Liver (tissue), 2 donors: Measurements from ENCODE around the gene GPC3.

Experiments
- YY1 ChIP-seq: IDR thresholded peaks from 2 replicates; pipeline ENCODE4 v1.6.1; 2016; ENCODE audit warnings: antibody characterized with exemption, mild to moderate bottlenecking
- TF ChIP-seq, protein P1 (sequence below): fragments of 150-350 bp; IDR thresholded peaks from 2 replicates; pipeline ENCODE4 v1.5.1; 2017; ENCODE audit warnings: improper control_type of control experiment, low read depth, low read length; ENCODE audit not compliant: missing input control
- donor health status: healthy.

DNA sequence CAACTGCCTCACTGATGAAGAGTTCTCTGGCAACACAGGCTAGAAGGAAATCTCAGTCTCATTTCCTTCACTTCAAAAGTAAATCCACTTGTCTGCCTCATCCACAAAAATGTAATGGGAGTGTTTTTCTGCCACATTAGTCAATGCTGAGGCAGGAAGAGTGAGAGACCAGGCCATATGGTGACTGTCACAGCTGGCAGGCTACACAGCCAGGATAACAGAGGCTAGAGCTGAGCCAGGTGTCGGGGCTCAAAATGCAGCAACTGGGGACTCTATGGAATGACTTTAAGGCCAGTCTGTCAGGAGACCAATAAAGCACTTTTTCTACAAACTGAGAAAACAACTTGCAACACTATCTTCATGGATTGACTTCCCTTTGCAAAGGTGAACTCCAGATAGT, 204.2 kb downstream of the GPC3 start:
- TF ChIP-seq, protein P1, sequence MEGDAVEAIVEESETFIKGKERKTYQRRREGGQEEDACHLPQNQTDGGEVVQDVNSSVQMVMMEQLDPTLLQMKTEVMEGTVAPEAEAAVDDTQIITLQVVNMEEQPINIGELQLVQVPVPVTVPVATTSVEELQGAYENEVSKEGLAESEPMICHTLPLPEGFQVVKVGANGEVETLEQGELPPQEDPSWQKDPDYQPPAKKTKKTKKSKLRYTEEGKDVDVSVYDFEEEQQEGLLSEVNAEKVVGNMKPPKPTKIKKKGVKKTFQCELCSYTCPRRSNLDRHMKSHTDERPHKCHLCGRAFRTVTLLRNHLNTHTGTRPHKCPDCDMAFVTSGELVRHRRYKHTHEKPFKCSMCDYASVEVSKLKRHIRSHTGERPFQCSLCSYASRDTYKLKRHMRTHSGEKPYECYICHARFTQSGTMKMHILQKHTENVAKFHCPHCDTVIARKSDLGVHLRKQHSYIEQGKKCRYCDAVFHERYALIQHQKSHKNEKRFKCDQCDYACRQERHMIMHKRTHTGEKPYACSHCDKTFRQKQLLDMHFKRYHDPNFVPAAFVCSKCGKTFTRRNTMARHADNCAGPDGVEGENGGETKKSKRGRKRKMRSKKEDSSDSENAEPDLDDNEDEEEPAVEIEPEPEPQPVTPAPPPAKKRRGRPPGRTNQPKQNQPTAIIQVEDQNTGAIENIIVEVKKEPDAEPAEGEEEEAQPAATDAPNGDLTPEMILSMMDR: no peak
- TF ChIP-seq YY1: no peak
